Upper lobe of right lung (tissue), 1 donor: Measurements from ENCODE around the gene NETO2. TPM values are rescaled to one million over a fixed set of nuclear protein-coding genes. Genes with fewer than 3 reads are reported as not detected.
"Not testable (repeated sequence)": the region's sequence is repeated elsewhere in the genome, so short reads cannot be mapped to it uniquely, and the experiment has no call there.

Experiments
- ATAC-seq: fragments of 200-7000 bp; cut with Tn5 transposase; one replicate; pipeline ENCODE4 v1.9.1; 2020; ENCODE audit warnings: mild to moderate bottlenecking, moderate library complexity
- DNase-seq: peaks from one replicate; pipeline ENCODE4 v3.0.0-alpha.2; 2020
- H3K27ac ChIP-seq: fragments of 200-600 bp; one replicate; pipeline ENCODE4 v1.8.0; 2022
- H3K27me3 ChIP-seq: fragments of 200-600 bp; one replicate; pipeline ENCODE4 v1.8.0; 2022; ENCODE audit warnings: mild to moderate bottlenecking
- H3K36me3 ChIP-seq: fragments of 200-600 bp; one replicate; pipeline ENCODE4 v1.8.0; 2022
- H3K4me1 ChIP-seq: fragments of 200-600 bp; one replicate; pipeline ENCODE4 v1.8.0; 2022
- H3K4me3 ChIP-seq: fragments of 200-600 bp; one replicate; pipeline ENCODE4 v1.8.0; 2022; ENCODE audit warnings: mild to moderate bottlenecking
- H3K9me3 ChIP-seq: fragments of 200-600 bp; one replicate; pipeline ENCODE4 v1.8.0; 2022
- intact Hi-C: fragments of 100-400 bp; cut with DNase I; formaldehyde crosslinking; loops from one replicate; pipeline ENCODE4 v1.11.0; 2022
- total RNA-seq: library from RNA; stranded (reverse); fragmentation: NEBNext Ultra II Directional; extraction: Animal tissue kit (Norgen Biotek cat#: 25700); gene quantifications from one replicate; pipeline ENCODE4 v1.2.1, GENCODE V29; 2021
- TF ChIP-seq, protein P1 (sequence below): fragments of 200-600 bp; IDR thresholded peaks from one replicate; pipeline ENCODE4 v1.8.0; 2022; ENCODE audit warnings: antibody characterized with exemption
- donor health status: DM: no; HTN: yes; CAD: no; lungs with severe emphysema.

The NETO2 gene
- total RNA-seq, 1 donor from 2014 or later: 11.2 TPM

GRCh38 chr16:47059991-47060390 is 83.8 kb downstream of the NETO2 start:
- ATAC-seq (no peak), DNase-seq (peak; percentile 6)
- H3K4me3 ChIP-seq: no peak overlapping the region
- no peak overlapping the region for H3K27ac ChIP-seq
- intact Hi-C loops: no loop called here
- no peaks in the 10 kb centered on the region for H3K4me1 ChIP-seq
- no peaks in the 10 kb centered on the region for H3K27me3 ChIP-seq
- H3K9me3 ChIP-seq: no peaks in the 10 kb centered on the region
- TF ChIP-seq, protein P1, sequence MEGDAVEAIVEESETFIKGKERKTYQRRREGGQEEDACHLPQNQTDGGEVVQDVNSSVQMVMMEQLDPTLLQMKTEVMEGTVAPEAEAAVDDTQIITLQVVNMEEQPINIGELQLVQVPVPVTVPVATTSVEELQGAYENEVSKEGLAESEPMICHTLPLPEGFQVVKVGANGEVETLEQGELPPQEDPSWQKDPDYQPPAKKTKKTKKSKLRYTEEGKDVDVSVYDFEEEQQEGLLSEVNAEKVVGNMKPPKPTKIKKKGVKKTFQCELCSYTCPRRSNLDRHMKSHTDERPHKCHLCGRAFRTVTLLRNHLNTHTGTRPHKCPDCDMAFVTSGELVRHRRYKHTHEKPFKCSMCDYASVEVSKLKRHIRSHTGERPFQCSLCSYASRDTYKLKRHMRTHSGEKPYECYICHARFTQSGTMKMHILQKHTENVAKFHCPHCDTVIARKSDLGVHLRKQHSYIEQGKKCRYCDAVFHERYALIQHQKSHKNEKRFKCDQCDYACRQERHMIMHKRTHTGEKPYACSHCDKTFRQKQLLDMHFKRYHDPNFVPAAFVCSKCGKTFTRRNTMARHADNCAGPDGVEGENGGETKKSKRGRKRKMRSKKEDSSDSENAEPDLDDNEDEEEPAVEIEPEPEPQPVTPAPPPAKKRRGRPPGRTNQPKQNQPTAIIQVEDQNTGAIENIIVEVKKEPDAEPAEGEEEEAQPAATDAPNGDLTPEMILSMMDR: no peak
- H3K36me3 ChIP-seq: no peaks in the 10 kb centered on the region

DNA sequence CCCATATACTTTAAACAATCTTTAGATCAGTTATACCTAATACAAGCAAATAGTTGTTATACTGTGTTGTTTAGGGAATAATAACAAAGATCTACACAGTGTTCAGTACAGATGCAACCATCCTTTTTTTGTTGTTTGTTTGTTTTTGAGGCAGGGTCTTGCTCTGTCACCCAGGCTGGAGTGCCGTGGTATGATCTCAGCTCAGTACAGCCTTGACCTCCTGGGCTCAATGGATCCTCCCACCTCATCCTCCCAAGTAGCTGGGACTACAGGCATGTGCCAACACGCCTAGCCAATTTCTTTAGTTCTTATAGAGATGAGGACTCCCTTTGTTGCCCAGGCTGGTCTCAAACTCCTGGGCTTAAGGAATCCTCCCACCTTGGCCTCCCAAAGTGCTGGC is 84.6 kb downstream of the NETO2 start:
- intact Hi-C loops: not testable (repeated sequence)
- DNase-seq: peak; percentile 18

GRCh38 chr16:47058295-47059086 is 85.3 kb downstream of the NETO2 start:
- intact Hi-C loops: no loop called here
- ATAC-seq (no peak), DNase-seq (peak; percentile 15)
- Histone ChIP-seq H3K36me3 (no peaks in the 10 kb centered on the region), H3K4me3 (no peak overlapping the region), H3K9me3 (no peaks in the 10 kb centered on the region), H3K27me3 (no peaks in the 10 kb centered on the region), H3K27ac (no peak overlapping the region), H3K4me1 (no peaks in the 10 kb centered on the region)
- TF ChIP-seq, protein P1: no peak

More for the DNA sequence above, 84.6 kb downstream of the NETO2 start:
- not testable (repeated sequence) for H3K27ac ChIP-seq, H3K27me3 ChIP-seq, H3K4me3 ChIP-seq, H3K9me3 ChIP-seq, H3K36me3 ChIP-seq, ATAC-seq, H3K4me1 ChIP-seq

GRCh38 chr16:47057630-47057993 is 86.1 kb downstream of the NETO2 start:
- H3K27me3 ChIP-seq: no peaks in the 10 kb centered on the region
- ATAC-seq (no peak), DNase-seq (peak; percentile 17)
- no peaks in the 10 kb centered on the region for H3K36me3 ChIP-seq
- TF ChIP-seq, protein P1: no peak
- no peak overlapping the region for H3K4me3 ChIP-seq
- no peaks in the 10 kb centered on the region for H3K4me1 ChIP-seq
- no peak overlapping the region for H3K27ac ChIP-seq
- no peaks in the 10 kb centered on the region for H3K9me3 ChIP-seq
- intact Hi-C loops: no loop called here

GRCh38 chr16:47056688-47057629 is 86.8 kb downstream of the NETO2 start:
- Histone ChIP-seq H3K9me3 (no peaks in the 10 kb centered on the region), H3K27me3 (no peaks in the 10 kb centered on the region), H3K4me3 (no peak overlapping the region), H3K36me3 (no peaks in the 10 kb centered on the region), H3K27ac (no peak overlapping the region), H3K4me1 (no peaks in the 10 kb centered on the region)
- intact Hi-C loops: no loop called here
- ATAC-seq (no peak), DNase-seq (no peak)
- TF ChIP-seq, protein P1: no peak

GRCh38 chr16:47056061-47056460 is 87.7 kb downstream of the NETO2 start:
- H3K36me3 ChIP-seq, H3K27me3 ChIP-seq, H3K4me1 ChIP-seq, intact Hi-C loops, H3K27ac ChIP-seq, H3K4me3 ChIP-seq, H3K9me3 ChIP-seq, DNase-seq, ATAC-seq: not testable (repeated sequence)
